DOHH2 (cell line): ENCODE data around the gene TASP1.
"Not testable (repeated sequence)": the region's sequence is repeated elsewhere in the genome, so short reads cannot be mapped to it uniquely, and the experiment has no call there.

Experiments
- CTCF ChIP-seq: fragments of 200-600 bp; sonication (generic); IDR thresholded peaks from one replicate; pipeline ENCODE4 v1.5.1; 2014; ENCODE audit warnings: antibody characterized with exemption, mild to moderate bottlenecking, low read depth, low read length; ENCODE audit not compliant: poor library complexity, severe bottlenecking
- EZH2phosphoT487 ChIP-seq: fragments of 200-600 bp; sonication (generic); IDR thresholded peaks from 2 replicates; pipeline ENCODE4 v1.6.1; 2017; ENCODE audit warnings: borderline replicate concordance, mild to moderate bottlenecking, antibody characterized with exemption, low read length, moderate library complexity, mixed read lengths

GRCh38 chr20:13358936-13359335 is 279.8 kb downstream of the TASP1 start:
- TF ChIP-seq CTCF, EZH2phosphoT487: not testable (repeated sequence)
